ENCODE measurements around the gene TGFBR3. TPM values are rescaled to one million over a fixed set of nuclear protein-coding genes. Genes with fewer than 3 reads are reported as not detected.

The TGFBR3 gene
- total RNA-seq, 1 experiment from 2014 or later, result 4.2 TPM

- no peak overlapping the region for H3K4me3 Mint-ChIP-seq
- ChIA-PET POLR2A (no interaction called here), CTCF (no interaction called here)
- peaks cover 29% of the 10 kb centered on the region for H3K4me1 Mint-ChIP-seq
- no peaks in the 10 kb centered on the region for H3K9me3 Mint-ChIP-seq
- DNase-seq (ENCODE audit: low spot score), result no peak
- H3K36me3 Mint-ChIP-seq, result no peaks in the 10 kb centered on the region
- TF ChIP-seq ZNF423 (CRISPR knock-in tag; IDR thresholded peaks at IDR 0.05) (no peak), E2F5 (CRISPR knock-in tag; IDR thresholded peaks at IDR 0.05) (no peak), GABPB1 (CRISPR knock-in tag; IDR thresholded peaks at IDR 0.05) (no peak), PRRX2 (CRISPR knock-in tag; IDR thresholded peaks at IDR 0.05) (no peak), MLX (CRISPR knock-in tag; IDR thresholded peaks at IDR 0.05) (no peak), HMGXB4 (CRISPR knock-in tag; IDR thresholded peaks at IDR 0.05) (no peak), GRHL2 (CRISPR knock-in tag; IDR thresholded peaks at IDR 0.05; ENCODE audit: insufficient replicate concordance, severe bottlenecking) (no peak), ATF1 (CRISPR knock-in tag; IDR thresholded peaks at IDR 0.05) (no peak), FOXP4 (CRISPR knock-in tag; IDR thresholded peaks at IDR 0.05) (no peak), ETV6 (CRISPR knock-in tag; IDR thresholded peaks at IDR 0.05) (no peak), PRDM15 (CRISPR knock-in tag; IDR thresholded peaks at IDR 0.05) (no peak), ZNF232 (CRISPR knock-in tag; IDR thresholded peaks at IDR 0.05) (no peak), ATF2 (CRISPR knock-in tag; IDR thresholded peaks at IDR 0.05; ENCODE audit: borderline replicate concordance, low read depth) (no peak), AR (CRISPR knock-in tag; IDR thresholded peaks at IDR 0.05) (no peak), ATF6 (CRISPR knock-in tag; IDR thresholded peaks at IDR 0.05) (no peak), IRF2 (CRISPR knock-in tag; IDR thresholded peaks at IDR 0.05; ENCODE audit: borderline replicate concordance, low read depth) (no peak)
- H3K27ac Mint-ChIP-seq, result no peak overlapping the region
- no peak for ATAC-seq
- no peaks in the 10 kb centered on the region for H3K27me3 Mint-ChIP-seq (ENCODE audit: low read depth)
Observed at GRCh38 chr1:91691525-91691924, 194.4 kb downstream of the TGFBR3 start.
